Activated B cell treated with CpG ODN at 0.5 μM for 24 hours (primary cell): ENCODE results near the gene SCYGR3. TPM values are rescaled to one million over a fixed set of nuclear protein-coding genes. Genes with fewer than 3 reads are reported as not detected.

Experiments used
- ATAC-seq: fragments of 200-7000 bp; cut with Tn5 transposase; one replicate; pipeline ENCODE4 v1.10.0; 2021; ENCODE audit warnings: low read depth, mild to moderate bottlenecking, moderate library complexity
- CTCF ChIA-PET: fragments of 350-600 bp; sonication (Branson Sonifier 250); formaldehyde crosslinking; loops from one replicate; lab custom pipeline; 2021; ENCODE audit warnings: antibody characterized with exemption; lab: Charles Lee
- POLR2A ChIA-PET: fragments of 350-600 bp; sonication (Branson Sonifier 250); formaldehyde crosslinking; loops from one replicate; lab custom pipeline; 2021; ENCODE audit warnings: antibody characterized with exemption; lab: Charles Lee
- DNase-seq: peaks from one replicate; pipeline ENCODE4 v3.0.0; 2022
- H3K27ac Mint-ChIP-seq: one replicate; pipeline ENCODE4 v1.8.0; 2020; ENCODE audit warnings: mixed read lengths
- H3K27me3 Mint-ChIP-seq: one replicate; pipeline ENCODE4 v1.8.0; 2021; ENCODE audit warnings: mixed read lengths
- H3K36me3 Mint-ChIP-seq: one replicate; pipeline ENCODE4 v1.8.0; 2021; ENCODE audit warnings: low read depth, mixed read lengths
- H3K4me1 Mint-ChIP-seq: one replicate; pipeline ENCODE4 v1.8.0; 2021; ENCODE audit warnings: mixed read lengths
- H3K4me3 Mint-ChIP-seq: one replicate; pipeline ENCODE4 v1.8.0; 2020; ENCODE audit warnings: mild to moderate bottlenecking, mixed read lengths
- H3K9me3 Mint-ChIP-seq: one replicate; pipeline ENCODE4 v1.8.0; 2020; ENCODE audit warnings: mixed read lengths
- intact Hi-C: fragments of 100-400 bp; cut with micrococcal nuclease; formaldehyde crosslinking; loops from one replicate; pipeline ENCODE4 v1.15.1; 2024
- total RNA-seq: library from RNA; stranded (reverse); gene quantifications from 2 replicates; pipeline ENCODE4 v1.2.3, GENCODE V29; 2022
- TF ChIP-seq, protein P1 (sequence below): fragments of 200-600 bp; IDR thresholded peaks from one replicate; pipeline ENCODE4 v1.8.0; 2022; ENCODE audit warnings: antibody characterized with exemption, mild to moderate bottlenecking

The SCYGR3 gene
- total RNA-seq, 1 donor from 2014 or later, result not detected

DNA sequence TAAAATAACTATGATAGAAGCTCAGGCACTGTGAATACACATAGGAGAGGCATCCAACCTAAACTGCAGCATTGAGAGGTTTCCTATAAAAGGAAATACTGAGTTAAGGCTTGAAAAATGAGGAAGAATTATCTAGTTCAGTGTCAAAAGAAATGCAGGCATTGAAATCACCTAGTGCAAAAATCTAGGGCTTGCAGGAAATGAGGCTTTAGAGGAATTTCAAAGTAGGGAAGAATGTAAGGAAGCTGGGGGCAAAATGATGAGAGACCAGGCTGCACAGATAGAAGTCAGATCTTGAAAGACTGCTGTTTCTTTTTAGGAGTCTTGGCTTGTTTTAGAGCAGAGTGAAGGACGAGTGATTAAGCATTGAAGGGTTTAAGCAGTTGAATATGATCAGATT, 44.0 kb downstream of the SCYGR3 start:
- Mint-ChIP-seq H3K27me3 (peaks cover 3% of the 10 kb centered on the region), H3K9me3 (no peaks in the 10 kb centered on the region), H3K27ac (no peak overlapping the region), H3K4me1 (no peaks in the 10 kb centered on the region), H3K4me3 (no peak overlapping the region), H3K36me3 (no peaks in the 10 kb centered on the region)
- ATAC-seq (no peak), DNase-seq (no peak)
- TF ChIP-seq, protein P1, sequence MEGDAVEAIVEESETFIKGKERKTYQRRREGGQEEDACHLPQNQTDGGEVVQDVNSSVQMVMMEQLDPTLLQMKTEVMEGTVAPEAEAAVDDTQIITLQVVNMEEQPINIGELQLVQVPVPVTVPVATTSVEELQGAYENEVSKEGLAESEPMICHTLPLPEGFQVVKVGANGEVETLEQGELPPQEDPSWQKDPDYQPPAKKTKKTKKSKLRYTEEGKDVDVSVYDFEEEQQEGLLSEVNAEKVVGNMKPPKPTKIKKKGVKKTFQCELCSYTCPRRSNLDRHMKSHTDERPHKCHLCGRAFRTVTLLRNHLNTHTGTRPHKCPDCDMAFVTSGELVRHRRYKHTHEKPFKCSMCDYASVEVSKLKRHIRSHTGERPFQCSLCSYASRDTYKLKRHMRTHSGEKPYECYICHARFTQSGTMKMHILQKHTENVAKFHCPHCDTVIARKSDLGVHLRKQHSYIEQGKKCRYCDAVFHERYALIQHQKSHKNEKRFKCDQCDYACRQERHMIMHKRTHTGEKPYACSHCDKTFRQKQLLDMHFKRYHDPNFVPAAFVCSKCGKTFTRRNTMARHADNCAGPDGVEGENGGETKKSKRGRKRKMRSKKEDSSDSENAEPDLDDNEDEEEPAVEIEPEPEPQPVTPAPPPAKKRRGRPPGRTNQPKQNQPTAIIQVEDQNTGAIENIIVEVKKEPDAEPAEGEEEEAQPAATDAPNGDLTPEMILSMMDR, result no peak
- ChIA-PET CTCF (no interaction called here), POLR2A (no interaction called here)
- intact Hi-C loops, result no loop called here

DNA sequence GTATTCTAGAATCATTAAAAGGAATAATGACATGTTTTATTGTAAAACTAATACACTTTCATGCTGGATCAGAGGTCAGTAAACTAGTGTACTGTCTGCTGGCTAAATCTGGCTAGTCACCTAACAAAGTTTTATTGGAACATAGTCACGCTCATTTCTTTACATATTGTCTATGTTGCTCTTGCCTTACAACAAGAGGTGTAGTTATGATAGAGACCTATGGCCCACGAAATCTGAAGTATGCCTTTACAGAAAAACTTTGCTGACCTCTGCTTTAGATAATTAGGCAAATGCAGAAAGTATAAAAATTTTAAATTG, 45.8 kb downstream of the SCYGR3 start:
- ChIA-PET POLR2A (no interaction called here), CTCF (no interaction called here)
- intact Hi-C loops, result no loop called here
- DNase-seq (no peak), ATAC-seq (no peak)
- no peaks in the 10 kb centered on the region for H3K36me3 Mint-ChIP-seq
- H3K4me3 Mint-ChIP-seq, result no peak overlapping the region
- no peaks in the 10 kb centered on the region for H3K4me1 Mint-ChIP-seq
- no peaks in the 10 kb centered on the region for H3K9me3 Mint-ChIP-seq
- TF ChIP-seq, protein P1, result no peak
- no peak overlapping the region for H3K27ac Mint-ChIP-seq
- no peaks in the 10 kb centered on the region for H3K27me3 Mint-ChIP-seq

DNA sequence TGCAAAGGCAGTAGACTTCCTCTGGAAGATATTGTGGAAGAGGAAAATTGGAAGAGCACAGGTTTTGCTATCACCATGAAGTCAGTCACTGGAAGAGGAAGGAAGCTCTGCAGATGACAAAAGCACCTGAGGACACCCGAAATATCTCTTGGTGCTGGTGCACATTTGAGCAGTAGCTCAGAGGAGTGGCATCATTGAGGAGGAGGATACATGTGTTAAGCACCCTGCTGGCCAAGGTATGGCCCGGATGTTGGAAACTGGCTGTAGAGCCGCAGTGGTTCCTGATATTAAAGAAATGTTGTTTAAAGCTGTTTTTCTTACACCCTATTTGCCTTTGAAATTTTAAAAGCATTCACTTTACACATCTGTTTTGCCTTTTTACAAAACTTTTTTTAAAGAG, 48.6 kb downstream of the SCYGR3 start:
- no peaks in the 10 kb centered on the region for H3K9me3 Mint-ChIP-seq
- peaks cover 4% of the 10 kb centered on the region for H3K36me3 Mint-ChIP-seq
- no peaks in the 10 kb centered on the region for H3K27me3 Mint-ChIP-seq
- DNase-seq (no peak), ATAC-seq (no peak)
- H3K4me1 Mint-ChIP-seq, result no peaks in the 10 kb centered on the region
- no peak overlapping the region for H3K4me3 Mint-ChIP-seq
- TF ChIP-seq, protein P1, result no peak
- POLR2A ChIA-PET, result interaction anchor here (0.6 kb wide), 1 partner anchor 10 kb away, joined by 4 read pairs; no protein-coding TSS in a partner anchor
- H3K27ac Mint-ChIP-seq, result no peak overlapping the region
- CTCF ChIA-PET, result no interaction called here
- intact Hi-C loops, result no loop called here

DNA sequence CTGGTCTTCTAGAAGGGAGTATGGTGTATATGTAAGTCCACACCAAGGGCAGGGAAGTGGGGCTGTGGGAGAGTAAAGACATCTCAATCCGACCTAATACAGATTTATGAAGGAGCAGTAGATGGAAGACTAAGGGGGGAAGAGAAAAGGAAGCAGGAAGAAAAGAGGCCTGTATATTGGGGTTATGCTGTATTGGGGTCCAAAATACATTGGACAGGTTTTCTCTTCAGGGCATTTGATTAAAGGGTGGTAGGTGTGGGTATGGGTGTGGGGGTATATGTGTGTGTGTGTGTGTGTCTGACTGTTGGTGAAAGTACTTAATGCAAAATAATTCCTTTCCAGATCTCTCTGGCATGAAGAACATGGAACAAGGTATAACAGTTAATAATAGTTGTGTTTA, 49.6 kb downstream of the SCYGR3 start:
- H3K36me3 Mint-ChIP-seq, result peaks cover 7% of the 10 kb centered on the region
- TF ChIP-seq, protein P1, result no peak
- H3K4me1 Mint-ChIP-seq, result no peaks in the 10 kb centered on the region
- ATAC-seq (no peak), DNase-seq (no peak)
- no peaks in the 10 kb centered on the region for H3K27me3 Mint-ChIP-seq
- H3K27ac Mint-ChIP-seq, result no peak overlapping the region
- H3K9me3 Mint-ChIP-seq, result no peaks in the 10 kb centered on the region
- ChIA-PET POLR2A (no interaction called here), CTCF (no interaction called here)
- H3K4me3 Mint-ChIP-seq, result no peak overlapping the region
- intact Hi-C loops, result no loop called here

Other genes starting within 250 kb of the SCYGR3 start
- not detected in 2 replicates for gene TM4SF20, start 235.5 kb downstream of the SCYGR3 start, total RNA-seq
- not detected in 2 replicates for gene SCYGR1, start 226.9 kb downstream of the SCYGR3 start, total RNA-seq
- 108 and 125 TPM in 2 replicates for gene AGFG1, start 142.7 kb downstream of the SCYGR3 start, total RNA-seq
- not detected in 2 replicates for gene SCYGR2, start 15.9 kb downstream of the SCYGR3 start, total RNA-seq
- not detected in 2 replicates for gene SCYGR4, start 2.7 kb upstream of the SCYGR3 start, total RNA-seq
- not detected in 2 replicates for gene SCYGR5, start 52.0 kb upstream of the SCYGR3 start, total RNA-seq
- not detected in 2 replicates for gene SLC19A3, start 103.2 kb upstream of the SCYGR3 start, total RNA-seq
- not detected in 2 replicates for gene SCYGR6, start 109.9 kb upstream of the SCYGR3 start, total RNA-seq
- not detected in 2 replicates for gene SCYGR7, start 113.5 kb upstream of the SCYGR3 start, total RNA-seq
- not detected in 2 replicates for gene SCYGR8, start 131.1 kb upstream of the SCYGR3 start, total RNA-seq
- gene CCL20, start 199.0 kb upstream of the SCYGR3 start, total RNA-seq, result not detected in 2 replicates